RWPE2 (cell line): ENCODE measurements around the gene CORO2B.

Source experiments
- ATAC-seq: fragments of 200-7000 bp; cut with Tn5 transposase; 3 replicates; pipeline ENCODE4 v1.9.1; 2021; ENCODE audit warnings: low read depth
- DNase-seq: peaks from one replicate; pipeline ENCODE4 v3.0.0-alpha.2; 2020; ENCODE audit warnings: low spot score
- H3K27ac ChIP-seq: fragments of 450-650 bp; 2 replicates; pipeline ENCODE4 v1.5.1; 2017; ENCODE audit warnings: mild to moderate bottlenecking; ENCODE audit not compliant: poor library complexity, severe bottlenecking
- H3K27me3 ChIP-seq: fragments of 250-450 bp; sonication (Bioruptor Pico); 2 replicates; pipeline ENCODE4 v1.5.1; 2021; ENCODE audit warnings: mild to moderate bottlenecking, moderate library complexity; ENCODE audit not compliant: insufficient read depth, poor library complexity, severe bottlenecking
- H3K36me3 ChIP-seq: fragments of 250-450 bp; sonication (Bioruptor Pico); 2 replicates; pipeline ENCODE4 v1.5.1; 2020; ENCODE audit warnings: low read depth, mild to moderate bottlenecking, moderate library complexity
- H3K4me1 ChIP-seq: fragments of 250-450 bp; sonication (Bioruptor Pico); 2 replicates; pipeline ENCODE4 v1.5.1; 2021; ENCODE audit warnings: mild to moderate bottlenecking, moderate library complexity; ENCODE audit not compliant: insufficient read depth, poor library complexity, severe bottlenecking
- H3K4me3 ChIP-seq: fragments of 250-450 bp; sonication (Bioruptor Pico); 2 replicates; pipeline ENCODE4 v1.5.1; 2021; ENCODE audit warnings: mild to moderate bottlenecking, moderate library complexity; ENCODE audit not compliant: severe bottlenecking
- H3K9me3 ChIP-seq: fragments of 250-450 bp; sonication (Bioruptor Pico); 2 replicates; pipeline ENCODE4 v1.5.1; 2021; ENCODE audit warnings: mild to moderate bottlenecking, moderate library complexity; ENCODE audit not compliant: severe bottlenecking
- TF ChIP-seq, protein P1 (sequence below): fragments of 450-650 bp; IDR thresholded peaks from one replicate; pipeline ENCODE4 v1.5.1; 2017; ENCODE audit warnings: mild to moderate bottlenecking, moderate library complexity; ENCODE audit not compliant: poor library complexity, severe bottlenecking

The CORO2B gene

GRCh38 chr15:68672251-68672650, 93.5 kb downstream of the CORO2B start:
- peaks cover 2% of the 10 kb centered on the region for H3K4me1 ChIP-seq
- H3K4me3 ChIP-seq: no peak overlapping the region
- ATAC-seq (no peak), DNase-seq (no peak)
- TF ChIP-seq, protein P1, sequence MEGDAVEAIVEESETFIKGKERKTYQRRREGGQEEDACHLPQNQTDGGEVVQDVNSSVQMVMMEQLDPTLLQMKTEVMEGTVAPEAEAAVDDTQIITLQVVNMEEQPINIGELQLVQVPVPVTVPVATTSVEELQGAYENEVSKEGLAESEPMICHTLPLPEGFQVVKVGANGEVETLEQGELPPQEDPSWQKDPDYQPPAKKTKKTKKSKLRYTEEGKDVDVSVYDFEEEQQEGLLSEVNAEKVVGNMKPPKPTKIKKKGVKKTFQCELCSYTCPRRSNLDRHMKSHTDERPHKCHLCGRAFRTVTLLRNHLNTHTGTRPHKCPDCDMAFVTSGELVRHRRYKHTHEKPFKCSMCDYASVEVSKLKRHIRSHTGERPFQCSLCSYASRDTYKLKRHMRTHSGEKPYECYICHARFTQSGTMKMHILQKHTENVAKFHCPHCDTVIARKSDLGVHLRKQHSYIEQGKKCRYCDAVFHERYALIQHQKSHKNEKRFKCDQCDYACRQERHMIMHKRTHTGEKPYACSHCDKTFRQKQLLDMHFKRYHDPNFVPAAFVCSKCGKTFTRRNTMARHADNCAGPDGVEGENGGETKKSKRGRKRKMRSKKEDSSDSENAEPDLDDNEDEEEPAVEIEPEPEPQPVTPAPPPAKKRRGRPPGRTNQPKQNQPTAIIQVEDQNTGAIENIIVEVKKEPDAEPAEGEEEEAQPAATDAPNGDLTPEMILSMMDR: no peak
- H3K27me3 ChIP-seq: no peaks in the 10 kb centered on the region
- peaks cover 2% of the 10 kb centered on the region for H3K9me3 ChIP-seq
- H3K36me3 ChIP-seq: no peaks in the 10 kb centered on the region
- no peak overlapping the region for H3K27ac ChIP-seq

DNA sequence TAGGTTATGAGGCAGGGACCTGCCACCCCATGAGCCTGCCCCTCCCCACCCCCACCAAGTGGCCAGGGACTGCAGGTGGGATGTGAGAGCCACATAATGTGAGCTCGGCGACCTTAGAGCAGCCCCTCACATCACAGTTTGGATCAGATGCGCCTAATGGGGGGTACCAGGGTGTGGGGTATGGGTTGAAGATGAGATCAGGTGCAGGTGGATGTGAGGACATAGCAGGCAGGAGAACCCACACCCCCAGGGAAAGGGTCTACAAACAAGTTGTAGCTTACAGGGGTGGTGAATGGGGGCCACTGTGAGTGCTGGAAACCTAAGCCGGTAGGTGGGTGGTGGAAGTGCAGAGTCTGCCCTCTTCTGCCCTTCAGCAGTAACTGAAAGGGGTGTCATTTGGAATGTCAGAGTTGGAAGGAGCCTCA, 94.0 kb downstream of the CORO2B start:
- Histone ChIP-seq H3K4me3 (no peak overlapping the region), H3K36me3 (no peaks in the 10 kb centered on the region), H3K9me3 (peaks cover 2% of the 10 kb centered on the region), H3K4me1 (peaks cover 2% of the 10 kb centered on the region), H3K27ac (no peak overlapping the region), H3K27me3 (no peaks in the 10 kb centered on the region)
- TF ChIP-seq, protein P1: no peak
- DNase-seq: peak; percentile 50
- ATAC-seq: peak; percentile 27; the same call in 1 of the 3 replicates

DNA sequence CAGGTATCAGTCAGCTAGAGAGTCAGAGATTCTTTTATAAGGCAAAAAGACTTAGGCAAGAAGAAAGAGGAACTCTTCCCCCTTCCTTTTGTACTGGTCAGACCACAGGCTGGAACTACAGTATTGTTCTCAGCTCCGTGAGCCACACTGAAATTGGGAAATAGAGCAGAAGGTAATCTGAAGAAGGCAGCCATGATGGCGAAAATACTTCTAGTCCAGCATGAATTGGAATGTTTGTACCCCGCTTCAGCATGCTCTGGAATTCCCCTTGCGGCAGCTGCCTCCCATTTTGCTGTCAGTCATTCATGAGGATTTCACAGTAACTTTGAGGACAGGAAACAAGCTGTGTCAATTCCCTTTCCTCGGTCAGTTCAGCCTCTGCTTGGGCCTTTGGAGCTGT, 96.2 kb downstream of the CORO2B start:
- H3K27ac ChIP-seq: no peak overlapping the region
- TF ChIP-seq, protein P1: no peak
- H3K4me1 ChIP-seq: peaks cover 2% of the 10 kb centered on the region
- ATAC-seq: peak; percentile 32
- peak; percentile 22 for DNase-seq
- peaks cover 2% of the 10 kb centered on the region for H3K9me3 ChIP-seq
- no peaks in the 10 kb centered on the region for H3K36me3 ChIP-seq
- H3K4me3 ChIP-seq: no peak overlapping the region
- H3K27me3 ChIP-seq: no peaks in the 10 kb centered on the region

GRCh38 chr15:68676011-68676605, 97.3 kb downstream of the CORO2B start:
- Histone ChIP-seq H3K27me3 (no peaks in the 10 kb centered on the region), H3K4me3 (no peak overlapping the region), H3K27ac (no peak overlapping the region), H3K36me3 (no peaks in the 10 kb centered on the region), H3K4me1 (peaks cover 2% of the 10 kb centered on the region), H3K9me3 (no peaks in the 10 kb centered on the region)
- DNase-seq: peak; percentile 56
- TF ChIP-seq, protein P1: no peak
- ATAC-seq: no peak

DNA sequence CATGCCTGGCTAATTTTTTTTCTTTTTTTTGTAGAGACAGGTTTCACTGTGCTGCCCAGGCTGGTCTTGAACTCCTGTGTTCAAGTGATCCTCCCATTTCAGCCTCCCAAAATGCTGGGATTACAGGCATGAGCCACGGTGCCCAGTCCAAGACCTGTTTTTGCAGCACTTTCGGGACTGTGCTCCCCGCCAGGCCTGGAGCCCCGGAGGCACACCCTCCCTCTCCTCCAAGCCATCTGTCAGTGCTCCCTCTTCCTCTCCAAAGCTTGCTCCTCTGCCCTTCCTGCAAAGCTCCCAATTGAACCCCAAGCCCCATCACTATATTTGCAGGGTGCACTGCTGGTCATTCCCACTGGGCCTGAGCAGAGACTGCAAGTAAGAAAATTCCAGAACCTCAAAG, 98.1 kb downstream of the CORO2B start:
- peak; percentile 54 for DNase-seq
- H3K36me3 ChIP-seq: no peaks in the 10 kb centered on the region
- TF ChIP-seq, protein P1: no peak
- no peak overlapping the region for H3K27ac ChIP-seq
- no peak for ATAC-seq
- no peak overlapping the region for H3K4me3 ChIP-seq
- H3K4me1 ChIP-seq: peaks cover 2% of the 10 kb centered on the region
- H3K27me3 ChIP-seq: no peaks in the 10 kb centered on the region
- H3K9me3 ChIP-seq: no peaks in the 10 kb centered on the region
